ENCODE data around the gene NMT1.
A peak's percentile ranks its signal among the peaks of the same experiment; 100 is the strongest.

Gene NMT1

DNA sequence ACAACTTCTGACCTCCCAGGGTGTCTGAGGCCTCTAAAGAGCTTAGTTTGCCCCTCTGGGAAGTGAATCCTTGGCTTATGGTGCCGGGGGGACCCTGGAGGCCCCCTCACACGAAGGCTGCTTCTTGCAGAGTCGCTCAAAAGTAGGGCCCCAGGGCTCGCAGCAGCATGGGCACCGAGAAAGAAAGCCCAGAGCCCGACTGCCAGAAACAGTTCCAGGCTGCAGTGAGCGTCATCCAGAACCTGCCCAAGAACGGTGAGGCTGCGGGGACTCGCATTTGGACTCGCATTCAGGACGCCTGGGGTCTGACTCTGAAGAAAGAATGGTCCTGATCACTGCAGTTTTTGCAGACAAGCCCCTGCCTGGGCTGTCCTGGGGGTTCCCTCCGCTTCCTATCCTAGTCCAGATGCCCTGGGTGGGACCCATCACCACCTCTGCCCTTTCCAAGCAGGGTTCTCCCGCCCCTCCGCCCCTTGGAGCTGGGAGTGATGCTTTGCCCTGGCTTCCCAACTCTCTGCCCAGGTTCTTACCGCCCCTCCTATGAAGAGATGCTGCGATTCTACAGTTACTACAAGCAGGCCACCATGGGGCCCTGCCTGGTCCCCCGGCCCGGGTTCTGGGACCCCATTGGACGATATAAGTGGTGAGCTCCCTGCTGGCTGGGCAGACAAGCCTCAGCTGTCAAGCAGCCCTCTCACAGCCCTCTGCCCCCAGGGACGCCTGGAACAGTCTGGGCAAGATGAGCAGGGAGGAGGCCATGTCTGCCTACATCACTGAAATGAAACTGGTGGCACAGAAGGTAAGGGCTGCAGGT, 75.1 kb downstream of the NMT1 start:
- H3K36me3 ChIP-seq, result no peaks in the 10 kb centered on the region
- TF ChIP-seq, protein P1, sequence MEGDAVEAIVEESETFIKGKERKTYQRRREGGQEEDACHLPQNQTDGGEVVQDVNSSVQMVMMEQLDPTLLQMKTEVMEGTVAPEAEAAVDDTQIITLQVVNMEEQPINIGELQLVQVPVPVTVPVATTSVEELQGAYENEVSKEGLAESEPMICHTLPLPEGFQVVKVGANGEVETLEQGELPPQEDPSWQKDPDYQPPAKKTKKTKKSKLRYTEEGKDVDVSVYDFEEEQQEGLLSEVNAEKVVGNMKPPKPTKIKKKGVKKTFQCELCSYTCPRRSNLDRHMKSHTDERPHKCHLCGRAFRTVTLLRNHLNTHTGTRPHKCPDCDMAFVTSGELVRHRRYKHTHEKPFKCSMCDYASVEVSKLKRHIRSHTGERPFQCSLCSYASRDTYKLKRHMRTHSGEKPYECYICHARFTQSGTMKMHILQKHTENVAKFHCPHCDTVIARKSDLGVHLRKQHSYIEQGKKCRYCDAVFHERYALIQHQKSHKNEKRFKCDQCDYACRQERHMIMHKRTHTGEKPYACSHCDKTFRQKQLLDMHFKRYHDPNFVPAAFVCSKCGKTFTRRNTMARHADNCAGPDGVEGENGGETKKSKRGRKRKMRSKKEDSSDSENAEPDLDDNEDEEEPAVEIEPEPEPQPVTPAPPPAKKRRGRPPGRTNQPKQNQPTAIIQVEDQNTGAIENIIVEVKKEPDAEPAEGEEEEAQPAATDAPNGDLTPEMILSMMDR (IDR thresholded peaks at IDR 0.05; ENCODE audit: low read depth, low read length), result no peak
- no peaks in the 10 kb centered on the region for H3K27me3 ChIP-seq
- no peaks in the 10 kb centered on the region for H3K9me3 ChIP-seq
- H3K4me3 ChIP-seq (ENCODE audit: low read depth, low read length), result peak overlapping the region; percentile 60
- no peaks in the 10 kb centered on the region for H3K4me1 ChIP-seq
- DNase-seq, result peak; percentile 30

GRCh38 chr17:45136846-45137560, 75.9 kb downstream of the NMT1 start:
- TF ChIP-seq, protein P1 (IDR thresholded peaks at IDR 0.05; ENCODE audit: low read depth, low read length), result no peak
- no peak overlapping the region for H3K4me3 ChIP-seq (ENCODE audit: low read depth, low read length)

DNA sequence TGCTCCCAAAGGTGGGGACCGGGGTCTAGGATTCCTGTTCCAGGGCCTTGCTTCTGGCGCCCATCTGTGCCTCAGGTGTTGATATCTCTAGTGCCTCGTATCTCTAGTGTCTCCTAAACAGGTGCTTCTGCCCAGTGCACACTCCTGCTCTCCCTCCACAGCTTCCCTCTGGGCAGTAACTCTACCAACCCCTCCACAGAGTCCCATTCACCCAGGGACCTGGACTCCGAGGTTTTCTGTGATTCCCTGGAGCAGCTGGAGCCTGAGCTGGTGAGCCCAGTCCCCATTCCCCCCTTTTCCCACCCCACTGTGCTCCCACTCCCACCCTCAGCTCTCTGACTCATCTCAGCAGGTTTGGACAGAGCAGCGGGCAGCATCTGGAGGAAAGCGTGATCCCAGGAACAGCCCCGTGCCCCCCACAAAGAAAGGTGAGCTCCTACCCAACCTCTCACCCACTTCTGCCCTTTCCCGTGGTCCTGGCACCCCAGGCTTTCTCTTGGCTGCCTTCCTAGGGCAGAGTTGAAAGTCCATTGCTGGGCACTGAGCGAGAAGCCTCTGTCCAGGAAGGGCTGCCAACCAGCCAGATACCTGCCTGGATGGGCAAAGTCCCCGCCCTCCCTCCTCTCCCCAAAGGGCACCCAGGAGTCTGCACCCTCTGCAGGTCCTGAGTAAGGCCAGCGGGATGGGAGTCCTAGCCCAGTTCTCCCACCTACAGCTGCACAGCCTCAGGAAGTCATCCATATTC, 76.6 kb downstream of the NMT1 start:
- Histone ChIP-seq H3K36me3 (no peaks in the 10 kb centered on the region), H3K9me3 (no peaks in the 10 kb centered on the region), H3K4me1 (no peaks in the 10 kb centered on the region), H3K27me3 (no peaks in the 10 kb centered on the region), H3K4me3 (ENCODE audit: low read depth, low read length) (no peak overlapping the region)
- TF ChIP-seq, protein P1 (IDR thresholded peaks at IDR 0.05; ENCODE audit: low read depth, low read length), result no peak
- no peak for DNase-seq

More at GRCh38 chr17:45136846-45137560, 75.9 kb downstream of the NMT1 start:
- no peak for DNase-seq
- no peaks in the 10 kb centered on the region for H3K4me1 ChIP-seq
- H3K27me3 ChIP-seq, result no peaks in the 10 kb centered on the region
- no peaks in the 10 kb centered on the region for H3K9me3 ChIP-seq
- H3K36me3 ChIP-seq, result no peaks in the 10 kb centered on the region

GRCh38 chr17:45138911-45139532, 77.9 kb downstream of the NMT1 start:
- H3K4me1 ChIP-seq, result no peaks in the 10 kb centered on the region
- no peaks in the 10 kb centered on the region for H3K9me3 ChIP-seq
- H3K27me3 ChIP-seq, result no peaks in the 10 kb centered on the region
- no peak overlapping the region for H3K4me3 ChIP-seq (ENCODE audit: low read depth, low read length)
- no peak for DNase-seq
- no peaks in the 10 kb centered on the region for H3K36me3 ChIP-seq
- TF ChIP-seq, protein P1 (IDR thresholded peaks at IDR 0.05; ENCODE audit: low read depth, low read length), result no peak

DNA sequence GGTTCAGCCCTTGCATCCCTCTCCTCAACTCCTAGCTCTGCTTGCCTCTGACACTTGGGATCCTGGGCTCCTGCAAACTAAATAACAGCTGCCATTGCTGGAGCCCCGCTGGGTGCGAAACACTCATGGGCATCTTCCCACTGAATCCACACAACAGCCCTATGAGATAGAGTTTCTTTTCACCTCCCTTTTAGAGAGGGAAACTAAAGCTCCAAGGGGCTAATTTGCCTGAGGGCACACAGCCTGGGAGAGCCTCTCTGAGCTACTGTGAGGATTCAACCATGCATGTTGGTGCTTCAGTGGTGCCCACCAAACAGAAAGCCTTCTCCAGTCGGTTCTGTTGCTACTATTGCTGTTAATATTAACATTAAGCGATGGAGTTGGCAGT, 78.4 kb downstream of the NMT1 start:
- no peaks in the 10 kb centered on the region for H3K27me3 ChIP-seq
- TF ChIP-seq, protein P1 (IDR thresholded peaks at IDR 0.05; ENCODE audit: low read depth, low read length), result no peak
- H3K36me3 ChIP-seq, result no peaks in the 10 kb centered on the region
- DNase-seq, result no peak
- H3K9me3 ChIP-seq, result no peaks in the 10 kb centered on the region
- no peaks in the 10 kb centered on the region for H3K4me1 ChIP-seq
- no peak overlapping the region for H3K4me3 ChIP-seq (ENCODE audit: low read depth, low read length)

All from BE2C (cell line).